ENCODE results near the gene SWI5.

The SWI5 gene

DNA sequence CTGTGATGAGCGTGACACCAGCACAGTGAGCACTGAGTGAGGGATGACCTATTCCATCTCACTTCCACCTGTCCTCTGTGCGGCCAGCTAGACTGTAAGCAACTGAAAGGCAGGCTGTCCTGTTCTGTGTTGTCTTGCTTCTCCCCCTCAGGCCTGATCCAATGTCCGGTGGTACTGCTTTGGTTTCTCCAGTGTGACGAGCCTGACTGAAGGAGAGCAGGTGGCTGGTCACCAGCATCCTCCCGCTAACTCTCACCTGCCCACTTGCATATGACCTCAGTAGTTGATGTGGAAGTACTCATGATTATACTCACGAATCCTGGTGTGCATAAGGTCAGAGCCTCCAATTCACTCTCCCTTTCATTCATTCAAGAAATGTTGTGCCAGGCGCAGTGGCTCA lies 61.9 kb downstream of the SWI5 start:
- peaks cover 5% of the 10 kb centered on the region; the same call in 1 of the 2 replicates for H3F3A ChIP-seq (ENCODE audit: control insufficient read depth, insufficient read depth)
- no peaks in the 10 kb centered on the region for H4K20me1 ChIP-seq (ENCODE audit: control insufficient read depth, insufficient read depth, low read depth, low read length)
- no peak overlapping the region for H3K4me3 ChIP-seq (ENCODE audit: low read length)
- TF ChIP-seq CTCF (IDR thresholded peaks at IDR 0.05; ENCODE audit: low read depth, low read length, poor library complexity, severe bottlenecking) (no peak), EZH2phosphoT487 (IDR thresholded peaks at IDR 0.05; ENCODE audit: borderline replicate concordance, low read length) (no peak)
- peaks cover 13% of the 10 kb centered on the region for H3K4me1 ChIP-seq (ENCODE audit: control insufficient read depth, low read length)
- no peaks in the 10 kb centered on the region for H3K9me2 ChIP-seq (replicated peaks; ENCODE audit: control insufficient read depth, low read length)
- no peak overlapping the region for H3K4me2 ChIP-seq (ENCODE audit: low read length)
- no peak overlapping the region for H3K27ac ChIP-seq (ENCODE audit: low read depth, low read length)
- peaks cover 8% of the 10 kb centered on the region for H3K79me2 ChIP-seq (ENCODE audit: control insufficient read depth, low read length)
- H3K36me3 ChIP-seq (ENCODE audit: control insufficient read depth, low read length): peaks cover 11% of the 10 kb centered on the region
- H3K9me3 ChIP-seq (ENCODE audit: control insufficient read depth, insufficient read depth, low read length): no peaks in the 10 kb centered on the region
- H3K27me3 ChIP-seq (ENCODE audit: control insufficient read depth, low read length): no peaks in the 10 kb centered on the region

Data from DOHH2 (cell line).